Activated naive CD8-positive, alpha-beta T cell treated with anti-CD3 and anti-CD28 coated beads for 36 hours (primary cell): ENCODE results near the gene PRIM1. TPM values are rescaled to one million over a fixed set of nuclear protein-coding genes. Genes with fewer than 3 reads are reported as not detected.
"Not testable (repeated sequence)": the region's sequence is repeated elsewhere in the genome, so short reads cannot be mapped to it uniquely, and the experiment has no call there.

Experiments used
- DNase-seq: peaks from one replicate; pipeline ENCODE4 v3.0.0; 2021
- H3K27ac Mint-ChIP-seq: one replicate; pipeline ENCODE4 v1.8.0; 2022; ENCODE audit warnings: mild to moderate bottlenecking, moderate library complexity, mixed read lengths
- H3K27me3 Mint-ChIP-seq: one replicate; pipeline ENCODE4 v1.8.0; 2022; ENCODE audit warnings: mild to moderate bottlenecking, mixed read lengths
- H3K36me3 Mint-ChIP-seq: one replicate; pipeline ENCODE4 v1.8.0; 2021; ENCODE audit warnings: mild to moderate bottlenecking, mixed read lengths
- H3K4me1 Mint-ChIP-seq: one replicate; pipeline ENCODE4 v1.8.0; 2021; ENCODE audit warnings: mixed read lengths
- H3K4me3 Mint-ChIP-seq: one replicate; pipeline ENCODE4 v1.8.0; 2022; ENCODE audit warnings: mild to moderate bottlenecking, moderate library complexity, mixed read lengths
- H3K9me3 Mint-ChIP-seq: one replicate; pipeline ENCODE4 v1.8.0; 2022; ENCODE audit warnings: mixed read lengths
- total RNA-seq, 2 experiments: library from RNA; stranded (reverse); gene quantifications; one replicate each; pipeline ENCODE4 v1.2.3, GENCODE V29; 2021

Gene PRIM1
- total RNA-seq, 2 experiments from 2014 or later: 95.4 to 100 TPM

DNA sequence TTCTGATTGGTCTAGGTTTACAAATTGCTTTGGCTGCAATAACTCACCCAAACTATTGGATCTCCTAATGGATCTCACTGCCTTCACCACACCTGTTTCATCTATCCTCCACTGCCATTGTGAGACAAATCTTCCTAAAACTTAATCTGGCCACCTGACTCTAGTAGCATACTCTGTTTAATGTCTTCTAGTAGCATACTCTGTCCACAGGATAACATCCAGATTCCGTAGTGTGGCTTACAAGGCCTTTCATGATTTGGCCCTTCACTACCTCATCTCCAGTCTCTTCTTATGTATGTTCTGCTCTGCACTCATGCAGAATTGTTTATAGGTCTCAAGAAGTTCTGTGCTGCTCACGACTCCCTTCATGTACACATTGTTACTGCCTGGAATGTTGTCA is 21.0 kb upstream of the PRIM1 start:
- Mint-ChIP-seq H3K36me3 (no peaks in the 10 kb centered on the region), H3K27me3 (no peaks in the 10 kb centered on the region)
- DNase-seq: no peak

DNA sequence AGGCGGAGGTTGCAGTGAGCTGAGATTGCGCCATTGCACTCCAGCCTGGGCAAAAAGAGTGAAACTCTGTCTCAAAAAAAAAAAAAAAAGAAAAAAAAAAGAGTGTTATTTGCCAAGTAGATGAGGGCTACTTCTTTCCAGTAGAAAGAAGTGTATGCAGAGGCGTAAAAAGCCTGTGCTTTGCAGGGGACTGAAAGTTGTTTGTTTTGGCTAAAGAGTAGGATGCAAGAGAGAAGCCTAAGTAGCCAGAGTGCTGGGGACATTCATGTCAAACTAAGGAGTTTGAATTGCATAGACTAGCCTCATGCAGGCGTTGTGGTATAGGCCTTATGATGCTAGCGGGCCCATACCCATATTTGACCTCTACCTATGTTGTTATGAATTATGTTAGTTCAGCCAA is 20.5 kb upstream of the PRIM1 start:
- Mint-ChIP-seq H3K4me1 (no peaks in the 10 kb centered on the region), H3K27me3 (no peaks in the 10 kb centered on the region), H3K27ac (no peak overlapping the region), H3K4me3 (no peak overlapping the region), H3K36me3 (no peaks in the 10 kb centered on the region), H3K9me3 (no peaks in the 10 kb centered on the region)
- DNase-seq: no peak

More for the DNA sequence above, 21.0 kb upstream of the PRIM1 start:
- H3K4me3 Mint-ChIP-seq: no peak overlapping the region
- no peaks in the 10 kb centered on the region for H3K4me1 Mint-ChIP-seq
- H3K27ac Mint-ChIP-seq: no peak overlapping the region
- H3K9me3 Mint-ChIP-seq: no peaks in the 10 kb centered on the region

DNA sequence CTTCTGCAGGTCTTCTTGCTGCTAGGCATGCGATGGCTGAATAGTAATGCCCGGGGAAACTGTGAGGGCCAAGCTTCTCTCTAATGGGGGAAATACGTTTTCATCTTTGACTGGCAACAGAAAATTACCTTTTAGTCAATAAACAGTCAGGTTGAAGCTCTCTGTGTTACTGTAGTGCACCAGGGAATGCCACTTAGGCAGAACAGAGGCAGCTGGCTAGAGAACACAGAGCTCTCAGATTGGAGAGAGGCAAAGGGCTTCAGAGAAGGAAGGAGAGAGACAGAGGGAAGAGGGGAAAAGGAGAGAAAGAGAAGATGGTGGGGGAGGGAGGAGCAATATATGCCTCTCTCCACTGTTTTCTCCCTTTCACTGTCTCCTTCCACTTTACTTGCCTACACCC is 17.7 kb upstream of the PRIM1 start:
- Mint-ChIP-seq H3K27me3 (no peaks in the 10 kb centered on the region), H3K36me3 (no peaks in the 10 kb centered on the region), H3K27ac (no peak overlapping the region), H3K4me1 (no peaks in the 10 kb centered on the region), H3K4me3 (no peak overlapping the region), H3K9me3 (no peaks in the 10 kb centered on the region)
- DNase-seq: no peak

DNA sequence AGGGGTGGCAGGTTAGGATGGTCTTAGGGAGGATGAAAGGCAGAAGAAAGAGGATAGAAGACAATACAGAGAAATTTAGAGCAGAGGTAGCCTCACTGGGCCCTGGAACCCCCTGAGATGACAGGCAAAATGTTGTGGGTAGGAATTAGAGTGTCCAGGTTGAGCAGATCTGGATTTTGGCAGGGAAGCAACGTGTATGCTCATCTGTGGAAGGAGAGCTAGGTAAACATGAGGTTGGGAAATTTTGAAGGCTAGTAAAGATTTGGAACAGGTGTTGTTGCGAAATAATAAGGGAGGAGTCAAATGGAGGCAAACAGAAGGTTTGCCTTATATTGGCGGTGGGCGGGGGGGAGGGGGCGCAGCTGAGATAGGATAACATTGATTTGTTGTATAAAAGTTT is 16.3 kb upstream of the PRIM1 start:
- DNase-seq: no peak
- no peaks in the 10 kb centered on the region for H3K9me3 Mint-ChIP-seq
- H3K27me3 Mint-ChIP-seq: no peaks in the 10 kb centered on the region
- no peaks in the 10 kb centered on the region for H3K4me1 Mint-ChIP-seq
- H3K27ac Mint-ChIP-seq: no peak overlapping the region
- H3K36me3 Mint-ChIP-seq: no peaks in the 10 kb centered on the region
- H3K4me3 Mint-ChIP-seq: no peak overlapping the region

DNA sequence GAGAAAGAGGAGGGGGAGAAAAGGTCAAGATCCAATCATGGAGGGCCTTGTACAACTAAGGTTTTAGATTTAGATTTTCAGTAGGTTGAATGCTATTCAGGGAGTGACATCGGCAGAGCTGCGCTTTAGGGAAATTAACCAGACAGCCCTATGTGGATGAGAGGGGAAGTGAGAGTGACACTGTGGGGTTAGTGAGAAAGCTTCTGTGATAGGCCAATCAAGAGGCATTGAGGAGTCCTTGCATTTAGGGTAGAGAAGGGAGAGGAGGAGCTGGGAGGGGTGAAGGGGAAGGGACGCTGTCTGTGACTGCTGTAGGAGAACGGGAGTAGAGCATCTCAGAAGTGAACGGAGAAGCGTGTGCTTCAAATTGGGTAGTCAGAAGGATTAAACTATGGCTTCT is 14.4 kb upstream of the PRIM1 start:
- DNase-seq: no peak
- Mint-ChIP-seq H3K4me1 (no peaks in the 10 kb centered on the region), H3K36me3 (no peaks in the 10 kb centered on the region), H3K9me3 (no peaks in the 10 kb centered on the region), H3K4me3 (no peak overlapping the region), H3K27me3 (no peaks in the 10 kb centered on the region), H3K27ac (no peak overlapping the region)

DNA sequence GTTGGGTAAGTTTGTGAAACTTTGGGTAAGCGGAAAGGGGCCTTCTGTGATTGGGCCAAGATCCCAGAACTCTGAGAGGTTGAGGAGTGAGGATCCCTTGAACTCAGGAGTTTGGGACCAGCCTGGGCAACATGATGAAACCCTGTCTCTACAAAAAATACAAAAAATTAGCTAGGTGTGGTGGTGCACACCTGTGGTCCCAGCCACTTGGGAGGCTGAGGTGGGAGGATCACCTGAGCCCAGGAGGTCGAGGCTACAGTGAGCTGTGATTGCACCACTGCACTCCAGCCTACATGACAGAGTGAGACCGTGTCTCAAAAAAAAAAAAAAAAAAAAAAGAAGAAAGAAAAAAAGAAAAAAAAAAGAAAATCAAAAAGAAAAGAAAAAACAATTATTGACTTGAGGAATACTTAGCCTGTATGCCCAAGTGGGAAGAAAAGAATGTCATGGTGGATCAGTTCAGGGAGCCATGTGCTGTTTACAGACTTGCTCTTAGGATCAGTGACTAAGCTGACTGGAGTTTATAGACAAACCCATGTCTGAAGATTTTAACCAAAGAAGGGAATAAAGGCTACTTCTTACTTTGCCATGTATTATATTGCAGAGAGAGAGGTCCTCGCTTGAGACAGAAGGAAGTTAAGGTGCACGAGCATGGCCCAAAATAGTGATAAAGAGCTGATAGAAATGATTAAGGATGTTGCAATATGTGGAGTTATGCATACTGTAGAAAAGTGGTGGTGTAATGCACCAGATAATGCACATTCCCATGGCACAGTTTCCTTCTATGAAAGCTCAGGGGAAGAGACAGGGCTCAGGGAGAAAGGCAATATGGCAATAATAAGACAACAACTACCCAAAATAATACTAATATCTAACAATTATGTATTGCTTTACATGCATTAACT is 11.9 kb upstream of the PRIM1 start:
- Mint-ChIP-seq H3K4me1 (no peaks in the 10 kb centered on the region), H3K9me3 (no peaks in the 10 kb centered on the region), H3K4me3 (no peak overlapping the region), H3K36me3 (no peaks in the 10 kb centered on the region), H3K27me3 (no peaks in the 10 kb centered on the region), H3K27ac (no peak overlapping the region)
- DNase-seq: no peak

DNA sequence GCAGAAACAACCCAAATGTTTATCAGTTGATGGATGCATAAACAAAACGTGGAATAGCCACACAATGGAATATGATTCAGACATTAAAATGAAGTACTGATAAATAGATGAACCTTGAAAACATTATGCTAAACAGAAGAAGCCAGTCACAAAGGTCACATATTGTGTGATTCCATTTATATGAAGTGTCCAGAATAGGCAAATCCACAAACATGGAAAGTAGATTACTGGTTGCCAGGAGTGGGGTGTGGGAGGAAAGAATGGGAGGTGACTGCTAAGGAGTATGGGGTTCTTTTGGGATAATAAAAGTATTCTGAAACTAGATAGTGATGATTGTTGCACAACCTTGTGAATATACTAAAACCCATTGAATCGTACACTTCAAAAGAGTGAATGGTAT is 9.7 kb upstream of the PRIM1 start:
- Mint-ChIP-seq H3K9me3 (peaks cover 4% of the 10 kb centered on the region), H3K4me3 (no peak overlapping the region)

DNA sequence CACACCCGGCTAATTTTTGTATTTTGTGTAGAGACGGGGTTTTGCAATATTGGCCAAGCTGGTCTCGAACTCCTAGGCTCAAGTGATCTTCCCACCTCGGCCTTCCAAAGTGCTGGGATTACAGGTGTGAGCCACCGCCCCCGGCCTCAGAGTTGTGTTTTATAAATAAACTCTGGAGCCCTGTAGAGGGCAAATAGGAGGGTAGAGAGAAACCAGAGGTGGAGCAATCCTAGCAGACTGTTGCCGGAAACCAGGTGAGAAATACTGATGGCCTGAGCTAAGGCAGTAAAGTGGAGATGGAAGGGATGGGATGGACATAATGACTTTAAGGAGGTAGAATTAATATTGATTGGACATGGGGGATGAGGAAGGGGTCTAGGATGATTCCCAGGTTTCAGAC is 8.3 kb upstream of the PRIM1 start:
- H3K27me3 Mint-ChIP-seq: no peaks in the 10 kb centered on the region
- peaks cover 2% of the 10 kb centered on the region for H3K36me3 Mint-ChIP-seq
- no peak for DNase-seq
- peaks cover 2% of the 10 kb centered on the region for H3K4me1 Mint-ChIP-seq
- peaks cover 4% of the 10 kb centered on the region for H3K9me3 Mint-ChIP-seq
- no peak overlapping the region for H3K4me3 Mint-ChIP-seq
- no peak overlapping the region for H3K27ac Mint-ChIP-seq

More for the DNA sequence above, 9.7 kb upstream of the PRIM1 start:
- H3K27me3 Mint-ChIP-seq: no peaks in the 10 kb centered on the region
- H3K4me1 Mint-ChIP-seq: peaks cover 2% of the 10 kb centered on the region
- no peak overlapping the region for H3K27ac Mint-ChIP-seq
- DNase-seq: no peak
- H3K36me3 Mint-ChIP-seq: peaks cover 2% of the 10 kb centered on the region

DNA sequence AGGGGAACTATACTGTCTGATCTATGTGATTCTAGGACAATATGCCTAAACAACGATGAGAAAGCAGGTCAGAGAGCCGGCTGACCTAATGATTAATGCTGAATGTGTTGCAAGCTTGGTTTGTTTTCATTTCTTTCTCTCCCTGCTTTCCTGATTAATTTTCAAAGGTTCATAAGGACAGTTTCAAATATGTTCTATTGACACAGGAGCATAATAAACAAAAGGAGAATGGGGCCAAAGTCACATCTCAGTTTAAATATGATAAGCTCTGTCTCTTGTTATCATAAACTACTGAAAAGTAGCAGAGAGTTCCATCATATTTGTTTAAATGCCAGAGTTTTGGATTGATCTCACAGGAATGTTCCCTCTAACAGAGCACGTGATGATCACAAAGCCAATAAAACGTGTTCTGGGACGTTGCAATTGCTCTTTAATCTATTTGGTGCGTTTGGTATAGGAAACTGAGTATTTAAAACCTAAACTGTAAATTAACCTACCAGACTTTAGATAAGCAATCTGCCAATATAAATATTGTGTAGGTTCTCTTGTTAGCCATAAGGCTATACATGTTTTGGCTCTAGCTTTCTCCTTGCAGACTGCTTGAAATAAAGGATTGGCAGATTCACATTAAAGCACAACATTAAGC is 7.3 kb upstream of the PRIM1 start:
- Mint-ChIP-seq H3K36me3 (peaks cover 2% of the 10 kb centered on the region), H3K4me1 (peaks cover 2% of the 10 kb centered on the region), H3K27me3 (no peaks in the 10 kb centered on the region), H3K9me3 (peaks cover 4% of the 10 kb centered on the region), H3K4me3 (no peak overlapping the region), H3K27ac (no peak overlapping the region)
- DNase-seq: no peak

DNA sequence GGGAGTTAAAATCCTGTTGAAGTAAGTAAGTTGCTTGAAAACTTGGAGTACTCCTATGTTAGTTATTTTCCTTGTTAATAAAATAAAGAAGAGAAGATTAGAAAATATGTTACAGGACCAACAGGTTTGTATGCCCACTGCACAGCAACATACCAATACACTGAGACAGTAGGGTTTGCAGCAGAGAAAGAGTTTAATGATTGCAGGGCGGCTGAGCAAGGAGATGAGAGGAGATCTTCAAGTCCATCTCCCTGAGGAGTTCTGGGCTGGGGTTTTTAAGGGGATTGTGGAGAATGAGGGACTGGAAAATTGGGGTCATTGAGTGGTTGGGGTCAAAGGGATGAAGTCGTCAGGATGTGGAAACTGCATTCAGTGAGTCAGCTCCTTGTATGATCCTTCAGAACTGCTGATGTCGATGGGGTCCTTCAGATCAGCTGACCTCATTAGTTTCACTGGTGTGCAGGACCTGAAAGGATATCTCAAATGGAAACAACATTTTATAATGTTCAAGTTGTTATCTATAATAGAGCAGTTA is 6.7 kb upstream of the PRIM1 start:
- DNase-seq: no peak
- Mint-ChIP-seq H3K27ac (no peak overlapping the region), H3K4me3 (no peak overlapping the region), H3K9me3 (peaks cover 4% of the 10 kb centered on the region), H3K27me3 (no peaks in the 10 kb centered on the region), H3K36me3 (peaks cover 2% of the 10 kb centered on the region), H3K4me1 (peaks cover 2% of the 10 kb centered on the region)

DNA sequence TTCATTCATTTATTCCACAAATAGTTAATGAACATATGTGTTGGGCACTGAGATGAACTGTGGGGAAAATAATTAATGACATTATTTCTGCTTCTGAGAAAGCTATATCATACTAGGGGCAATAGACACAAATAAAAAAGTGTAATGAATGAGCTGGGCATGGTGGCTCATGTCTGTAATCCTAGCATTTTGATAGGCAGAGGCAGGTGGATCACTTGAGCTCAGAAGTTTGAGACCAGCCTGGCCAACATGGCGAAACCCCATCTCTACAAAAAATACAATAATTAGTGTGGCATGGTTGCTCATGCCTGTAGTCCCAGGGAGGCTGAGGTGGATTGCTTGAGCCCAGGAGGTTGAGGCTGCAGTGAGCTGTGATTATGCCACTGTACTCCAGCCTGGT is 5.8 kb upstream of the PRIM1 start:
- H3K27ac Mint-ChIP-seq, H3K9me3 Mint-ChIP-seq, H3K4me3 Mint-ChIP-seq, H3K36me3 Mint-ChIP-seq, H3K27me3 Mint-ChIP-seq, DNase-seq, H3K4me1 Mint-ChIP-seq: not testable (repeated sequence)

DNA sequence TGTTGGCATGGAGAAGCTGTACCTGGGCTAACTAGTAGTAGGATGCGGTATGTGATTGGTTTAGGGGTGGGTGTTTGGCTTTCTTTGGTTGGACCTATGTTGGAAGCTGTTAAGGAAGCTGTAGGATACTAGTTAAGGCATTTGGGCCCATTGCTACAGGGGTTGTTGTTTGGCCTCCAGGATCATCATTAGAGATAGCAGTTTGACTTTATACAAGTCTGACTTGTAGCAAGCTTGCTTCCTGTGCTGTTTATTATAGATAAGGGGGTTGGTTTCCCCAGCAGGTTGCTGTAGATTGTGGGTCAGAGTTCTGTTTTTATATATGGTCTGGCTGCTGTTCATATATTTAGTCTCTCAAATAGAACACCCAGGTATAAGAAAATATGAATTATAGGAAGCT is 1.4 kb upstream of the PRIM1 start:
- H3K4me1 Mint-ChIP-seq: peaks cover 17% of the 10 kb centered on the region
- H3K27ac Mint-ChIP-seq: no peak overlapping the region
- DNase-seq: no peak
- peaks cover 27% of the 10 kb centered on the region for H3K36me3 Mint-ChIP-seq
- H3K27me3 Mint-ChIP-seq: no peaks in the 10 kb centered on the region
- H3K9me3 Mint-ChIP-seq: peaks cover 1% of the 10 kb centered on the region
- no peak overlapping the region for H3K4me3 Mint-ChIP-seq

DNA sequence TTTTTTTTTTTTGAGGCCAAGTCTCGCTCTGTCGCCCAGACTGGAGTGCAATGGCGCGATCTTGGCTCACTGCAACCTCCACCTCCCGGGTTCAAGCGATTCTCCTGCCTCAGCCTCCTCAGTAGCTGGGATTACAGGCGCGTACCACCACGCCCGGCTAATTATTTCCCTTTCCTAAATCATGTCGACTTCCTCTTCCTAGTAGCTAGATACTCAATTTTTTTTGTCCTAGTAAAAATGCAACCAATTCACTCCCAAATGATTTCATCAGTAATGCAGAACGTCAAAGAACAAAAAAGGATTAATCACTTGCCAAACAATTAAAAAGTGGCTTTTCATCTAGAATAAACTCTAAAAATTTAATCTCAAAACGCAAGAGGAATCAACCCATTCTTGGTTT is 1.5 kb downstream of the PRIM1 start:
- H3K27me3 Mint-ChIP-seq, H3K9me3 Mint-ChIP-seq, DNase-seq: not testable (repeated sequence)
- peaks cover 31% of the 10 kb centered on the region for H3K4me1 Mint-ChIP-seq
- peaks cover 34% of the 10 kb centered on the region for H3K36me3 Mint-ChIP-seq
- H3K4me3 Mint-ChIP-seq: peak overlapping the region; percentile 99
- peak overlapping the region; percentile 2 for H3K27ac Mint-ChIP-seq

DNA sequence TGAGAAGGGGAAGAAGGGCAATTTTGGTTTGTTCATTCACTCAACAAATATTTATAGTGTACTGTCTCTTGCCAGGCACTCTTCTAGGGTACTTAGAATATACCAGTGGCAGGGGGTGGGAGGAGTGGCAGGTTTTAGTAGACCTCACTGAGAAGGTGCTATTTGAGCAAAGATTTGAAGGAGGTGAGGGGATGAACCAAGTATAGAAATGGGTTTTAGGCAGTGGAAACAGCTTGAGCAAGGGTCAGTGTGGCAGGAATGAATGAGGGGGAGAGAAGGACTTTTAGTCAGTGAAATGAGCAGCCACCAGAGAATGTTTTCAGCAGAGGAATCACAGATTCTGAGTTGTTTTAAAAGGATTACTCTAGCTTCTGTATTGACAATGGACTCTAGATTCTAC is 2.3 kb downstream of the PRIM1 start:
- Mint-ChIP-seq H3K4me1 (peaks cover 31% of the 10 kb centered on the region), H3K36me3 (peaks cover 38% of the 10 kb centered on the region), H3K27me3 (no peaks in the 10 kb centered on the region), H3K27ac (peak overlapping the region; percentile 47), H3K9me3 (no peaks in the 10 kb centered on the region), H3K4me3 (peak overlapping the region; percentile 58)
- DNase-seq: no peak

DNA sequence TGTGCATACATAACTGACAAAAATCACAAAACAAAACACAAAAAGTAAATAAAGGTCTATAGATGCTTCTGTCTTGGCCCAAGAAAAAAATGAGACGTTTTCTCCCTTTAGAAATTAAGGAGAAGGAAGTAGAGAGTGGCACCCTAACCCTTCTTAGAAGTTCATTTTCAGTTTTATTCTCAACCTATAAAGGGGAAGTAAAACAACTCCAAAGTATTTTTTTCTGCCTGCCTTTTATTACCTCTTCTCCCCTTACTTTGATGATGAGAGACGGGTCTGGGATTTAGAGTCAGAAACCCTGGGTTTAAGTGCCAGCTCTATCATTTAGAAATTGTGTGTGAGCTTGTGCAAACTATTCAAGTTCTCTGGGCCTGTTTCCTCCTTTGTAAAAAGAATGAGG is 2.8 kb downstream of the PRIM1 start:
- Mint-ChIP-seq H3K4me3 (peak overlapping the region; percentile 58), H3K4me1 (peaks cover 31% of the 10 kb centered on the region), H3K27ac (peak overlapping the region; percentile 17), H3K36me3 (peaks cover 43% of the 10 kb centered on the region), H3K27me3 (no peaks in the 10 kb centered on the region), H3K9me3 (no peaks in the 10 kb centered on the region)
- DNase-seq: no peak
